Small intestine (tissue), 7 donors: ENCODE data around the gene CHRNA3. TPM values are rescaled to one million over a fixed set of nuclear protein-coding genes. Genes with fewer than 3 reads are reported as not detected.

Source experiments
- DNase-seq, 2 donors: peaks; one replicate each; pipeline versions ENCODE4 v3.0.0 to v3.0.0-alpha.2; 2013
- FAIRE-seq: peaks from 2 replicates; lab custom pipeline; 2012; peaks lifted over from hg19 to GRCh38; lab: Jason Lieb, UNC
- H3K27ac ChIP-seq, 3 donors: one replicate each; pipeline ENCODE4 v1.5.1; 2013; ENCODE audit warnings: low read length in 2 of 3, mild to moderate bottlenecking in 2 of 3, control low read depth in 1 of 3, inconsistent platforms in 1 of 3, low read depth in 1 of 3, moderate library complexity in 1 of 3
- H3K27me3 ChIP-seq, 3 donors: one replicate each; pipeline ENCODE4 v1.6.1; 2013; ENCODE audit warnings: low read length in 3 of 3, inconsistent platforms in 1 of 3; ENCODE audit not compliant: control insufficient read depth in 3 of 3, insufficient read depth in 3 of 3
- H3K36me3 ChIP-seq, 3 donors: one replicate each; pipeline ENCODE4 v1.6.1; 2013; ENCODE audit warnings: low read length in 3 of 3, inconsistent platforms in 1 of 3, low read depth in 1 of 3, mild to moderate bottlenecking in 1 of 3, moderate library complexity in 1 of 3; ENCODE audit not compliant: control insufficient read depth in 3 of 3, insufficient read depth in 2 of 3
- H3K4me1 ChIP-seq, 3 donors: one replicate each; pipeline ENCODE4 v1.6.1; 2013; ENCODE audit warnings: low read length in 2 of 3, inconsistent platforms in 1 of 3, low read depth in 1 of 3, mild to moderate bottlenecking in 1 of 3, moderate library complexity in 1 of 3; ENCODE audit not compliant: control insufficient read depth in 3 of 3, insufficient read depth in 2 of 3
- H3K4me3 ChIP-seq, 3 donors: one replicate each; pipeline ENCODE4 v1.5.1; 2013; ENCODE audit warnings: low read length in 3 of 3, control low read depth in 1 of 3, inconsistent platforms in 1 of 3, low read depth in 1 of 3, mild to moderate bottlenecking in 1 of 3, moderate library complexity in 1 of 3
- H3K9me3 ChIP-seq, 2 donors: one replicate each; pipeline ENCODE4 v1.6.1; 2013; ENCODE audit warnings: low read depth in 1 of 2, low read length in 1 of 2; ENCODE audit not compliant: control insufficient read depth in 2 of 2, insufficient read depth in 1 of 2
- WGBS, 3 donors: extraction: QIAGEN DNeasy Blood & Tissue Kit; methylation state at CpG; one replicate each; pipeline ENCODE4 v1.1.7; 2013; 5-methylcytosine and 5-hydroxymethylcytosine counted together
- polyA plus RNA-seq, 4 donors: library from polyadenylated mRNA; stranded (reverse) in 3 of 4; unstranded in 1 of 4; fragments of 200-250 nt in 3 of 4; fragments of 120-200 nt in 1 of 4; gene quantifications; one replicate each; pipeline versions ENCODE4 v1.2.1 to v1.2.3, GENCODE V29; 2013
- donor health status: healthy with polysubstance abuse.
- donor health status: control.
- donor health status: control.
- donor health status: Bipolar disorder and iron deficiency.
- donor health status: healthy.

CHRNA3 gene
- polyA plus RNA-seq, 4 donors = 2.2 to 7.3 TPM; not detected in 2

DNA sequence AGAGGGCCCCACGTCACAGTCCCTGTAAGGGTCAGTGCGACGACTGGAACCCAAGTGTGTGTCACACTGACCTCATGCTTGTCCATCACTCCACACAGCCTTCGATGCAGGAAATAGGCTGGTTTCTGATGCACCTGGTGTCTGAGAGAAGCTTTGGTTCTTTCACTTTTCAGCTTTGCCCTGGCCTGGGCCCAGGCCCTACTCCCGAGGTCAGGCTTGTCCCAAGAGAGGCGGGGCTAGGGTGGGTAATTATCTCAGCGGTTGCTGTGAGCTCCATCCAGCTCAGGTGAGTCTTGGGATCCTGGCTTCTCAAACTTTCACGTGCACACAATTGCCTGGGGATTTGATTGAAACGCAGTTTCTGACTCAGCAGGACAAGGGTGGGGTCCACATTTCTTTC is 39.8 kb upstream of the CHRNA3 start:
- Histone ChIP-seq H3K4me1 (no peaks in the 10 kb centered on the region), H3K27ac (no peak overlapping the region), H3K4me3 (no peak overlapping the region), H3K36me3 (no peaks in the 10 kb centered on the region), H3K27me3 (no peaks in the 10 kb centered on the region), H3K9me3 (no peaks in the 10 kb centered on the region)
- FAIRE-seq (no peak), DNase-seq (no peak)
- WGBS, 3 donors = 55 to 68% (median 57%) methylated on average over 9 of the region's 9 CpGs

DNA sequence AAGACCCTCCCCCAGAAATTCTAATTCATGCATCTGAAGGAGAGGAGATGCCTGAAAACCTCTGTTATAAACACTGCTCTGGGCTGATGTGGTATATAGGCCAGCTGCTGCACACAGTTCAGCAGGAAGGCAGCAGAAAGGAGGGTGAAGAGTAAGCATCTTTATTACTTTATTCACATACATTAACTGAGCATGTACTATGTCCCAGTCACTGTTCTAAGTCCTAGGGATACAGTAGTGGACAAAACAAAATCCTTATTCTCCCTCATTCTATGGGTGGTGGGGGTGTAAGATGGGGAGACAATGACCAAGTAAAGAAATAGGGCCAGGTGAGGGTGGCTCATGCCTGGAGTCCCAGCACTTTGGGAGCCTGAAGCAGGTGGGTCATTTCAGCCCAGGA is 38.0 kb upstream of the CHRNA3 start:
- DNase-seq = no peak
- no peak overlapping the region for H3K27ac ChIP-seq
- H3K36me3 ChIP-seq = no peaks in the 10 kb centered on the region
- H3K4me1 ChIP-seq = no peaks in the 10 kb centered on the region
- H3K9me3 ChIP-seq = no peaks in the 10 kb centered on the region
- peaks cover 0 to 3% (median 3%) of the 10 kb centered on the region in 3 donors for H3K27me3 ChIP-seq
- H3K4me3 ChIP-seq = no peak overlapping the region
- no peak for FAIRE-seq

DNA sequence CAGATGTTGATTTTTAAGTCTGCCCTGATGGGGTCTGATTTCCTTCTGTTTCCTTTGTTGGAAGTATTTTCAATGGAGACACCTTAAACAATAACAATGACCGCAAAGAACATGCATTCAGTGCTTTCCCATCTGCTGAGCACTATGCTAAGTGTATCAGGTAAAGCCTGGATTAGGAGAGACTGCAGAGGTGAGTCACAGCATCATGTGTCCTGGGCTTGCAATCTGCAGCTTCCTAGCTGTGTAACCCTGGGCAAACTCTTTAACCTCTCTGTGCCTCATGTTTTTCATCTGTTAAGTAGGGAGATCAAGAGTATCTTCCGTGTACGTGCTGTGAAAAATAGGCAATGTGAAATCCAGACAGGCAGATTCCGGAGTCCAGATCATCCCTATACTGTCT is 33.5 kb upstream of the CHRNA3 start:
- H3K27me3 ChIP-seq = peaks cover 0 to 7% (median 3%) of the 10 kb centered on the region in 3 donors
- no peaks in the 10 kb centered on the region for H3K4me1 ChIP-seq
- no peak for FAIRE-seq
- WGBS, 3 donors = 83 to 90% (median 86%) methylated on average over 4 of the region's 4 CpGs
- no peak overlapping the region for H3K27ac ChIP-seq
- H3K4me3 ChIP-seq = no peak overlapping the region
- H3K9me3 ChIP-seq = no peaks in the 10 kb centered on the region
- no peaks in the 10 kb centered on the region for H3K36me3 ChIP-seq
- no peak for DNase-seq

DNA sequence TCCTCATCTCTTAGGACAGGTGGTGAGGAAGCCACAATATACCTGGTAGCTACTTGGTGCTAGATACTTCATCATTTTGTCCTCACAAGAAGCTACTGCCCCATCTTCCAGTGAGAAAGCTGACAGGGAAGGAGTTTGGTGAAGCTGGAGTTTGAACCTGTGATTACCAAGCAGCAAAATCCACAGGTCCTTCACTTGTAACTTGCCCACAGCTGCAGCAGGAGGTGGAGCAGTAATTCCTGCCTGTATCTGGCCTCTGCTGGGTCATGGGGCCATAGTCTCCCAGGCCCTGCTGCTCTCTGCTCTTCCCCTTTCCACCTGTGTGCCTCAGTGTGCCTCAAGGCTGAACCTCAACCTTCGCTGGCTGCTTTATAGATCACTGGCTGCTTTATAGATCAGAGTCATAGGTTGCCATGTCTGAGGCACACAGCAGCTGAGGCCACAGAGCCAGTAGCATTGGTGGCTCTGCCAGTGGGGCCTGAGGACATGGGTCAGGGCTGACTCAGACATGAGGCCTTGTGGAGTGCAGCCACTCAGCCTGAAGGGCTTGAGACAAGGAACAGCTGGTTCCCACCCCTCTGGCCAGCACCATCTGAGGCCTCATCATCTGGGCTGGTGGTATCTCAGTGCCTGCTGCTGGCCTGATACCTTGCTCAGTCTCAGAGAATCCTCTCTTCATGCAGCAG is 31.3 kb upstream of the CHRNA3 start:
- H3K4me3 ChIP-seq = no peak overlapping the region
- DNase-seq (no peak), FAIRE-seq (no peak)
- no peaks in the 10 kb centered on the region for H3K36me3 ChIP-seq
- H3K27me3 ChIP-seq = peaks cover 0 to 7% (median 3%) of the 10 kb centered on the region in 3 donors
- WGBS, 3 donors = 88 to 91% (median 88%) methylated on average over 1 of the region's 1 CpG
- H3K9me3 ChIP-seq = no peaks in the 10 kb centered on the region
- no peaks in the 10 kb centered on the region for H3K4me1 ChIP-seq
- H3K27ac ChIP-seq = no peak overlapping the region

DNA sequence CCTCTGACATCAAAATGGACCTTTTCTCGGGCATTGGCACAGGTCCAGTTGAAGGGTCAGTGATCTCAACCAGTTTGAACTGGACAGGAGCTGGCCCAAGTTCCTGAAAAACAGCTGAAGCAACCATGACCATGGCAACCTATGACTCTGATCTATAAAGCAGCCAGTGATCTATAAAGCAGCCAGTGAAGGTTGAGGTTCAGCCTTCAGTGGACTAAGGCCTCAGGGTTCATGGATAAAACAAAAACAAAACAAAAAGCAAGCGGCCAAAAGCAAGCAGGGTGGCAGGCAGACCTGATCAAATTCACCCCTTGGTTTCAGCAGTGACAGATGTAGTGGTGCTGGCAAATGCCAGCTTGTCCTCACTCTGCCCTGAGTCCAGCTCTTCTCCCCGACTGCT is 30.2 kb upstream of the CHRNA3 start:
- Histone ChIP-seq H3K27me3 (peaks cover 0 to 7% (median 3%) of the 10 kb centered on the region in 3 donors), H3K4me1 (no peaks in the 10 kb centered on the region), H3K27ac (no peak overlapping the region), H3K4me3 (no peak overlapping the region), H3K36me3 (no peaks in the 10 kb centered on the region), H3K9me3 (no peaks in the 10 kb centered on the region)
- no peak for DNase-seq
- no peak for FAIRE-seq
- WGBS, 3 donors = 26 to 59% (median 43%) methylated on average over 3 of the region's 3 CpGs

DNA sequence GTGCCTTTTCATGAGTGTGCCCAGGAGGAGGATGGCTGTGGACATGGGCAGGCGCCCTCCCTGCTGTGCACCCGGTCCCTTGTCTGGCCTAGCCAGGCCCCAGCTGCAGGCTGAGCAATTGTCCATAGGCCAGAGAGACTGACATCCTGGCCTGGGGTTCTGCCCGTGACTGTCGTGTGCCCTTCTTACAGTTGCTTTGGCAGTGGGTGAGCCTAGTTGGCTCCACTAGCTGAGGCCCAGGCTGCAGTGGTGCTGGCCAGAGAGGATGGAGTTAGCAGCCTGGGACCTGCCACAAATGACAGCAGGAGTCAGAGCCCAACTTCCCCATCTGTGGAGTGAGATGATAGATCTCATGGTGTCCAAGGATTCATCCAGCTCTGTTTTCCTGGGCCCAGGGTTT is 29.2 kb upstream of the CHRNA3 start:
- no peaks in the 10 kb centered on the region for H3K36me3 ChIP-seq
- DNase-seq (no peak), FAIRE-seq (no peak)
- peaks cover 0 to 7% (median 3%) of the 10 kb centered on the region in 3 donors for H3K27me3 ChIP-seq
- WGBS, 3 donors = 81 to 89% (median 87%) methylated on average over 4 of the region's 4 CpGs
- no peak overlapping the region for H3K27ac ChIP-seq
- H3K9me3 ChIP-seq = no peaks in the 10 kb centered on the region
- no peak overlapping the region for H3K4me3 ChIP-seq
- no peaks in the 10 kb centered on the region for H3K4me1 ChIP-seq

DNA sequence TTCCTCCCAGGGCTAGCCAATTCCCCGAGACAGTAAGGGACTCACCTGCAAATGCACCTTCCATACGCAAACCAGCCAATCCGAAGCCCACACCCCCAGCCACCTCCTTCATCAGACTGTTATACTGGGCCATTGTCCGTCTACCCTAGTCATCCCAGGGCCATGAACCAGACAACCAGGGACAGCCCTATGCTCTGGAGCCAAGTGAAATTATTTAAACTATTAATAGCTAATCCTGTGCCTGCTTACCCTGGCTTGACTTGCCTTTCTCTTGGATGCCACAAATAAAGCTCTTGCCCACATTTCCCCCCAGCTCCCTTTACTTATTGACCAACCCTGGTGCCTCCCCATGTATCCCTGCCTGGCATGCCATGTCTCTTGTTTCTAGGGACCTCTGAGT is 24.2 kb upstream of the CHRNA3 start:
- 82 to 94% (median 93%) methylated on average over 4 of the region's 4 CpGs for WGBS, 3 donors
- Histone ChIP-seq H3K9me3 (no peaks in the 10 kb centered on the region), H3K4me1 (peaks cover 0 to 12% (median 0%) of the 10 kb centered on the region in 3 donors), H3K27me3 (peaks cover 0 to 19% (median 0%) of the 10 kb centered on the region in 3 donors), H3K4me3 (no peak overlapping the region), H3K36me3 (no peaks in the 10 kb centered on the region), H3K27ac (no peak overlapping the region)
- no peak for DNase-seq
- no peak for FAIRE-seq

DNA sequence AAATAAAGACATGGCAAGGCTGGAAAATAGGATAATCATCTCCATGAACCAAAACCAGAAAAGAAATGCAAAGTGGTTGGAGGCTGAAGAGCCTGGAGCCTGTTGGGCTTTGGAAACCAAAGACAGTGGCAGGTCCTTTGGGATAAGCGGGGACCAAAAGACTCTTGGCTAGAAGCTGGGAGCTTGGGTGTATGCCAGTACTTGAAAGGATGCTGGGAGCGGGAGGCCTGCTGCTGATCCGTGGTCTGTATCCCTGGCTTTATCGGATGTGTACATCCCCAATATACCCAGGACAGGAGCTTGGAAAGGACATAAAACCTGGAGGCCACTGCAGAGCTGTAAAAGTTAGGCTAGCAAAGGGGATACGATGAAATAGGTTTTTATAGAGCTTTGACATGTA is 21.5 kb upstream of the CHRNA3 start:
- no peak for DNase-seq
- Histone ChIP-seq H3K9me3 (no peaks in the 10 kb centered on the region), H3K4me3 (no peak overlapping the region), H3K4me1 (peaks cover 0 to 12% (median 0%) of the 10 kb centered on the region in 3 donors), H3K27ac (no peak overlapping the region), H3K36me3 (no peaks in the 10 kb centered on the region), H3K27me3 (peaks cover 0 to 23% (median 0%) of the 10 kb centered on the region in 3 donors)
- WGBS, 3 donors = 74 to 88% (median 88%) methylated on average over 5 of the region's 5 CpGs
- FAIRE-seq = no peak
